SK-N-SH treated with all-trans-retinoic acid at 6 μM for 48 hours (cell line): ENCODE data around the gene SPATA31A6.
"Not testable (repeated sequence)": the region's sequence is repeated elsewhere in the genome, so short reads cannot be mapped to it uniquely, and the experiment has no call there.

Experiments used
- ARNTL ChIP-seq: fragments of 450-650 bp; formaldehyde crosslinking; IDR thresholded peaks from 2 replicates; pipeline ENCODE4 v1.5.0; 2020; ENCODE audit warnings: low read depth, mild to moderate bottlenecking, moderate library complexity, borderline replicate concordance
- BACH2 ChIP-seq: fragments of 250-450 bp; sonication (Bioruptor Pico); IDR thresholded peaks from 2 replicates; pipeline ENCODE4 v1.9.0; 2021; ENCODE audit warnings: mild to moderate bottlenecking, borderline replicate concordance
- CREB5 ChIP-seq: fragments of 250-450 bp; sonication (Bioruptor Pico); IDR thresholded peaks from 2 replicates; pipeline ENCODE4 v1.5.1; 2020; ENCODE audit warnings: low read depth, mild to moderate bottlenecking, moderate library complexity
- ESRRG ChIP-seq: fragments of 250-450 bp; sonication (Bioruptor Pico); IDR thresholded peaks from 2 replicates; pipeline ENCODE4 v1.6.1; 2021; ENCODE audit warnings: mild to moderate bottlenecking
- OSR1 ChIP-seq: fragments of 250-450 bp; sonication (Bioruptor Pico); IDR thresholded peaks from 2 replicates; pipeline ENCODE4 v1.8.0; 2022; ENCODE audit warnings: moderate library complexity, mild to moderate bottlenecking, inconsistent platforms
- PATZ1 ChIP-seq: fragments of 250-450 bp; sonication (Bioruptor Pico); IDR thresholded peaks from 2 replicates; pipeline ENCODE4 v1.8.0; 2020; ENCODE audit warnings: mild to moderate bottlenecking, moderate library complexity, borderline replicate concordance
- POU6F1 ChIP-seq: fragments of 250-450 bp; sonication (Bioruptor Pico); IDR thresholded peaks from 2 replicates; pipeline ENCODE4 v1.8.0; 2021; ENCODE audit warnings: low read depth, mild to moderate bottlenecking, moderate library complexity, borderline replicate concordance
- PPARA ChIP-seq: fragments of 250-450 bp; sonication (Bioruptor Pico); IDR thresholded peaks from 2 replicates; pipeline ENCODE4 v1.5.0; 2020; ENCODE audit warnings: mild to moderate bottlenecking, borderline replicate concordance
- SNAI2 ChIP-seq: fragments of 250-450 bp; sonication (Bioruptor Pico); IDR thresholded peaks from 2 replicates; pipeline ENCODE4 v1.5.0; 2020; ENCODE audit warnings: mild to moderate bottlenecking, moderate library complexity
- TOX ChIP-seq: fragments of 250-450 bp; sonication (Bioruptor Pico); IDR thresholded peaks from 2 replicates; pipeline ENCODE4 v1.8.0; 2021; ENCODE audit warnings: mild to moderate bottlenecking, moderate library complexity, borderline replicate concordance
- ZFP3 ChIP-seq: fragments of 250-450 bp; sonication (Bioruptor Pico); IDR thresholded peaks from 2 replicates; pipeline ENCODE4 v1.5.0; 2020; ENCODE audit warnings: mild to moderate bottlenecking, moderate library complexity
- ZFP30 ChIP-seq: fragments of 450-650 bp; formaldehyde crosslinking; IDR thresholded peaks from 2 replicates; pipeline ENCODE4 v1.5.0; 2022; ENCODE audit warnings: mild to moderate bottlenecking, moderate library complexity
- ZNF565 ChIP-seq: fragments of 450-650 bp; formaldehyde crosslinking; conservative IDR thresholded peaks from 2 replicates; pipeline ENCODE4 v1.5.0; 2020; ENCODE audit warnings: low read depth, mild to moderate bottlenecking, moderate library complexity

- TF ChIP-seq ZNF565 (CRISPR knock-in tag); CREB5 (CRISPR knock-in tag); BACH2; SNAI2 (CRISPR knock-in tag); OSR1 (CRISPR knock-in tag); PATZ1 (CRISPR knock-in tag); PPARA; ZFP3; ESRRG (CRISPR knock-in tag); ARNTL (CRISPR knock-in tag); ZFP30; POU6F1 (CRISPR knock-in tag); TOX (CRISPR knock-in tag): not testable (repeated sequence)
These were observed 52.0 kb downstream of the SPATA31A6 start for GRCh38 chr9:42235352-42235991.
